Loucy (cell line): Measurements from ENCODE around the gene AUH.

Experiments used
- H2AFZ ChIP-seq: fragments of 200-600 bp; sonication (generic); 2 replicates; pipeline ENCODE4 v1.6.0; 2016; ENCODE audit warnings: antibody characterized with exemption, mild to moderate bottlenecking, low read length, moderate library complexity
- H3F3A ChIP-seq: fragments of 200-600 bp; 2 replicates; pipeline ENCODE4 v1.6.0; 2016; ENCODE audit warnings: antibody characterized with exemption, low read depth, mild to moderate bottlenecking
- H3K27me3 ChIP-seq: fragments of 200-600 bp; sonication (generic); 2 replicates; pipeline ENCODE4 v1.6.1; 2014; ENCODE audit warnings: low read length, mild to moderate bottlenecking; ENCODE audit not compliant: insufficient read depth, poor library complexity, severe bottlenecking
- H3K36me3 ChIP-seq: fragments of 200-600 bp; sonication (generic); 2 replicates; pipeline ENCODE4 v1.6.1; 2016; ENCODE audit warnings: low read length; ENCODE audit not compliant: insufficient read depth
- H3K4me1 ChIP-seq: fragments of 200-600 bp; sonication (generic); 2 replicates; pipeline ENCODE4 v1.5.1; 2014; ENCODE audit warnings: low read length, mild to moderate bottlenecking; ENCODE audit not compliant: insufficient read depth, poor library complexity, severe bottlenecking
- H3K4me2 ChIP-seq: fragments of 200-600 bp; sonication (generic); 2 replicates; pipeline ENCODE4 v1.6.0; 2014; ENCODE audit warnings: antibody characterized with exemption, low read length, low read depth, mild to moderate bottlenecking; ENCODE audit not compliant: poor library complexity, severe bottlenecking
- H3K4me3 ChIP-seq: fragments of 200-600 bp; sonication (generic); 2 replicates; pipeline ENCODE4 v1.5.1; 2014; ENCODE audit warnings: low read length, mild to moderate bottlenecking, mixed read lengths; ENCODE audit not compliant: poor library complexity, severe bottlenecking
- H3K79me2 ChIP-seq: fragments of 200-600 bp; sonication (generic); 2 replicates; pipeline ENCODE4 v1.6.1; 2014; ENCODE audit warnings: low read length; ENCODE audit not compliant: insufficient read depth
- H3K9ac ChIP-seq: fragments of 200-600 bp; sonication (generic); 2 replicates; pipeline ENCODE4 v1.6.0; 2014; ENCODE audit warnings: mild to moderate bottlenecking, low read depth, low read length, moderate library complexity; ENCODE audit not compliant: poor library complexity, severe bottlenecking
- H3K9me2 ChIP-seq: fragments of 200-600 bp; sonication (generic); replicated peaks from 2 replicates; pipeline ENCODE4 v1.6.1; 2016; ENCODE audit warnings: low read depth, low read length, mixed read lengths
- H3K9me3 ChIP-seq: fragments of 200-600 bp; sonication (generic); 2 replicates; pipeline ENCODE4 v1.6.1; 2014; ENCODE audit warnings: mild to moderate bottlenecking, antibody characterized with exemption, low read length, low read depth; ENCODE audit not compliant: insufficient read depth
- H4K20me1 ChIP-seq: fragments of 200-600 bp; sonication (generic); 2 replicates; pipeline ENCODE4 v1.6.0; 2014; ENCODE audit warnings: antibody characterized with exemption, low read length, mild to moderate bottlenecking; ENCODE audit not compliant: insufficient read depth, poor library complexity, severe bottlenecking
- EZH2phosphoT487 ChIP-seq: fragments of 200-600 bp; IDR thresholded peaks from 2 replicates; pipeline ENCODE4 v1.6.1; 2018; ENCODE audit warnings: antibody characterized with exemption, mild to moderate bottlenecking, moderate library complexity, borderline replicate concordance
- TF ChIP-seq, protein P1 (sequence below): fragments of 200-600 bp; sonication (generic); conservative IDR thresholded peaks from 2 replicates; pipeline ENCODE4 v1.5.1; 2014; ENCODE audit warnings: mild to moderate bottlenecking, antibody characterized with exemption, low read length

AUH gene

GRCh38 chr9:91234523-91234922 lies 127.2 kb downstream of the AUH start:
- H3K4me2 ChIP-seq: no peak overlapping the region
- H3F3A ChIP-seq: no peaks in the 10 kb centered on the region
- H3K27me3 ChIP-seq: no peaks in the 10 kb centered on the region
- H3K9ac ChIP-seq: no peak overlapping the region
- no peaks in the 10 kb centered on the region for H3K4me1 ChIP-seq
- TF ChIP-seq, protein P1, sequence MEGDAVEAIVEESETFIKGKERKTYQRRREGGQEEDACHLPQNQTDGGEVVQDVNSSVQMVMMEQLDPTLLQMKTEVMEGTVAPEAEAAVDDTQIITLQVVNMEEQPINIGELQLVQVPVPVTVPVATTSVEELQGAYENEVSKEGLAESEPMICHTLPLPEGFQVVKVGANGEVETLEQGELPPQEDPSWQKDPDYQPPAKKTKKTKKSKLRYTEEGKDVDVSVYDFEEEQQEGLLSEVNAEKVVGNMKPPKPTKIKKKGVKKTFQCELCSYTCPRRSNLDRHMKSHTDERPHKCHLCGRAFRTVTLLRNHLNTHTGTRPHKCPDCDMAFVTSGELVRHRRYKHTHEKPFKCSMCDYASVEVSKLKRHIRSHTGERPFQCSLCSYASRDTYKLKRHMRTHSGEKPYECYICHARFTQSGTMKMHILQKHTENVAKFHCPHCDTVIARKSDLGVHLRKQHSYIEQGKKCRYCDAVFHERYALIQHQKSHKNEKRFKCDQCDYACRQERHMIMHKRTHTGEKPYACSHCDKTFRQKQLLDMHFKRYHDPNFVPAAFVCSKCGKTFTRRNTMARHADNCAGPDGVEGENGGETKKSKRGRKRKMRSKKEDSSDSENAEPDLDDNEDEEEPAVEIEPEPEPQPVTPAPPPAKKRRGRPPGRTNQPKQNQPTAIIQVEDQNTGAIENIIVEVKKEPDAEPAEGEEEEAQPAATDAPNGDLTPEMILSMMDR: no peak
- TF ChIP-seq EZH2phosphoT487: no peak
- no peaks in the 10 kb centered on the region for H3K9me3 ChIP-seq
- no peak overlapping the region for H2AFZ ChIP-seq
- no peaks in the 10 kb centered on the region for H3K79me2 ChIP-seq
- H4K20me1 ChIP-seq: no peaks in the 10 kb centered on the region
- no peaks in the 10 kb centered on the region for H3K36me3 ChIP-seq
- no peaks in the 10 kb centered on the region for H3K9me2 ChIP-seq
- no peak overlapping the region for H3K4me3 ChIP-seq

DNA sequence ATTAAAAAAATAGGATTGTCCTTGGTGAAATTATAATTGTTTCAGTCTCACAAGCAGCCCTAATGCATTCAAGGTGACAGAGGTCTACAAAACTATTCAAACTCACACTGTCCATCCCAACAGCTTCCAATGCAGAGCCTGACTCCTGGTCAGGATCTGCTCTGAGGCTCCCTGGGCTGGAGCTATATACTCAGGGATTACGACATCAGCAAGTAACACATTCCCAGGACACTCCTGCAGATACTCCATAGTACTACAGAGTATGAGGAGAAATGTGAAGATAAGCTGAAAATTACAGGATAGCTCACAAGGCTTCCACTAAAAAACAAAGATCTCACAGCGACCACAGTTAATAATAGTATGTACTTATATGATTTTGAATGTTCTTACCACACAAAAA lies 130.1 kb downstream of the AUH start:
- Histone ChIP-seq H3K4me3 (no peak overlapping the region), H3K27me3 (no peaks in the 10 kb centered on the region), H3K4me1 (no peaks in the 10 kb centered on the region), H3K9ac (no peak overlapping the region), H3K79me2 (no peaks in the 10 kb centered on the region), H2AFZ (no peak overlapping the region), H3K36me3 (no peaks in the 10 kb centered on the region), H4K20me1 (no peaks in the 10 kb centered on the region), H3F3A (no peaks in the 10 kb centered on the region), H3K9me3 (no peaks in the 10 kb centered on the region), H3K9me2 (no peaks in the 10 kb centered on the region), H3K4me2 (no peak overlapping the region)
- TF ChIP-seq, protein P1: no peak
- no peak for TF ChIP-seq EZH2phosphoT487

DNA sequence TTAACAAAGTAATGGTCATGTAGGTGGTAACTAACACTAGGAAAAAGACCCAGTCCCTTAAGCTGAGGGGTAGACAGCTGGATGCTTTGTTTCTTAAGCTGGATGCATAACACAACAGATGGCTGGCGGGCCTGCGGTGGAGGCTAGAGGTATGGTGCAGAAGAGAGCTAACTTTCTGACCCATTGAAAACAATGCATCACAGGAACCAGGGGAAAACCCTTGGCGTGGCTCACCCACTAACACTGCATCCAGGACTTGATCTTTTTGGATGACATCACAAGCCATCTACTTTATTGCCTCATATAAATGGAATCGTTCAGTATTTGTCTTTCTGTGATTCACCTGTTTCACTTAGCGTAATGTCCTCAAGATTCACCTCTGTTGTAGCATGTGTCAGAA lies 138.7 kb downstream of the AUH start:
- no peak overlapping the region for H3K4me3 ChIP-seq
- H3K27me3 ChIP-seq: no peaks in the 10 kb centered on the region
- no peaks in the 10 kb centered on the region for H3K9me3 ChIP-seq
- no peaks in the 10 kb centered on the region for H4K20me1 ChIP-seq
- peaks cover 19% of the 10 kb centered on the region; the same call in 1 of the 2 replicates for H3K36me3 ChIP-seq
- no peak overlapping the region for H3K9ac ChIP-seq
- no peaks in the 10 kb centered on the region for H3K9me2 ChIP-seq
- H3K4me1 ChIP-seq: no peaks in the 10 kb centered on the region
- H3K4me2 ChIP-seq: no peak overlapping the region
- TF ChIP-seq, protein P1: no peak
- TF ChIP-seq EZH2phosphoT487: no peak
- H3F3A ChIP-seq: no peaks in the 10 kb centered on the region
- no peak overlapping the region for H2AFZ ChIP-seq
- H3K79me2 ChIP-seq: no peaks in the 10 kb centered on the region
